Spinal cord (tissue), 10 donors: ENCODE data around the gene PAAF1. TPM values are rescaled to one million over a fixed set of nuclear protein-coding genes. Genes with fewer than 3 reads are reported as not detected.

ENCODE experiments used
- DNase-seq, 6 donors: peaks; one replicate each; pipeline versions ENCODE4 v3.0.0 to v3.0.0-alpha.2; 2013 to 2015; ENCODE audit warnings: low spot score in 6 of 6, low read depth in 4 of 6
- H3K27ac ChIP-seq: one replicate; pipeline ENCODE4 v1.5.1; 2013; ENCODE audit warnings: low read depth, low read length, control low read depth
- H3K27me3 ChIP-seq: one replicate; pipeline ENCODE4 v1.6.1; 2013; ENCODE audit warnings: low read length; ENCODE audit not compliant: control insufficient read depth, insufficient read depth
- H3K36me3 ChIP-seq: one replicate; pipeline ENCODE4 v1.6.1; 2013; ENCODE audit warnings: low read length; ENCODE audit not compliant: control insufficient read depth, insufficient read depth
- H3K4me1 ChIP-seq: one replicate; pipeline ENCODE4 v1.6.1; 2013; ENCODE audit warnings: low read length; ENCODE audit not compliant: control insufficient read depth, insufficient read depth
- H3K4me3 ChIP-seq: one replicate; pipeline ENCODE4 v1.5.1; 2013; ENCODE audit warnings: low read depth, low read length, control low read depth
- H3K9me3 ChIP-seq: one replicate; pipeline ENCODE4 v1.6.1; 2013; ENCODE audit warnings: low read length; ENCODE audit not compliant: control insufficient read depth, insufficient read depth
- WGBS: methylation state at CpG from one replicate; pipeline ENCODE4 v1.1.5; 2013; ENCODE audit warnings: missing lambda C conversion rate; ENCODE audit not compliant: insufficient coverage; 5-methylcytosine and 5-hydroxymethylcytosine counted together
- polyA plus RNA-seq, 2 donors: library from polyadenylated mRNA; unstranded; fragments of 120-200 nt; gene quantifications; one replicate each; pipeline ENCODE4 v1.2.1, GENCODE V29; 2013; ENCODE audit not compliant: insufficient read length in 2 of 2
- total RNA-seq, 2 donors: library from RNA; depleted of rRNA in 1 of 2; stranded (reverse); fragments of 120-200 nt in 1 of 2; fragments of >200 nt in 1 of 2; gene quantifications; one replicate each; pipeline versions ENCODE4 v1.2.3 to v1.2.4, GENCODE V29; 2013 to 2014
- donor health status: healthy.

Gene PAAF1
- total and polyA plus RNA-seq, 4 donors = 24.2 to 67.7 (median 40.4) TPM

GRCh38 chr11:73974604-73975478, 98.0 kb downstream of the PAAF1 start:
- H3K27me3 ChIP-seq = no peaks in the 10 kb centered on the region
- H3K36me3 ChIP-seq = peaks cover 36% of the 10 kb centered on the region
- no peaks in the 10 kb centered on the region for H3K9me3 ChIP-seq
- no peaks in the 10 kb centered on the region for H3K4me1 ChIP-seq
- 93% methylated on average over 9 of the region's 13 CpGs for WGBS
- DNase-seq = no peak
- no peak overlapping the region for H3K4me3 ChIP-seq
- H3K27ac ChIP-seq = no peak overlapping the region

GRCh38 chr11:73975479-73975757, 98.6 kb downstream of the PAAF1 start:
- no peak for DNase-seq
- Histone ChIP-seq H3K9me3 (no peaks in the 10 kb centered on the region), H3K4me3 (no peak overlapping the region), H3K27me3 (no peaks in the 10 kb centered on the region), H3K27ac (no peak overlapping the region), H3K36me3 (peaks cover 36% of the 10 kb centered on the region), H3K4me1 (peaks cover 3% of the 10 kb centered on the region)
- 88% methylated on average over 6 of the region's 6 CpGs for WGBS

GRCh38 chr11:73976451-73977151, 99.8 kb downstream of the PAAF1 start:
- H3K27ac ChIP-seq = no peak overlapping the region
- peaks cover 8% of the 10 kb centered on the region for H3K4me1 ChIP-seq
- no peaks in the 10 kb centered on the region for H3K9me3 ChIP-seq
- WGBS = 97% methylated on average over 14 of the region's 14 CpGs
- no peaks in the 10 kb centered on the region for H3K27me3 ChIP-seq
- H3K4me3 ChIP-seq = no peak overlapping the region
- DNase-seq = no peak
- H3K36me3 ChIP-seq = peaks cover 36% of the 10 kb centered on the region

- peaks cover 36% of the 10 kb centered on the region for H3K36me3 ChIP-seq
- no peak overlapping the region for H3K4me3 ChIP-seq
- WGBS = 96% methylated on average over 16 of the region's 18 CpGs
- DNase-seq = no peak
- no peaks in the 10 kb centered on the region for H3K27me3 ChIP-seq
- no peak overlapping the region for H3K27ac ChIP-seq
- no peaks in the 10 kb centered on the region for H3K9me3 ChIP-seq
- H3K4me1 ChIP-seq = peaks cover 20% of the 10 kb centered on the region
These were observed 101.2 kb downstream of the PAAF1 start for GRCh38 chr11:73977856-73978519.

GRCh38 chr11:73978576-73979086, 101.8 kb downstream of the PAAF1 start:
- 94% methylated on average over 3 of the region's 3 CpGs for WGBS
- H3K27me3 ChIP-seq = no peaks in the 10 kb centered on the region
- H3K36me3 ChIP-seq = peaks cover 36% of the 10 kb centered on the region
- H3K9me3 ChIP-seq = no peaks in the 10 kb centered on the region
- peaks cover 27% of the 10 kb centered on the region for H3K4me1 ChIP-seq
- no peak overlapping the region for H3K27ac ChIP-seq
- DNase-seq = no peak
- H3K4me3 ChIP-seq = no peak overlapping the region

- no peak overlapping the region for H3K27ac ChIP-seq
- H3K36me3 ChIP-seq = peaks cover 28% of the 10 kb centered on the region
- H3K4me3 ChIP-seq = no peak overlapping the region
- 91% methylated on average over 4 of the region's 6 CpGs for WGBS
- no peaks in the 10 kb centered on the region for H3K9me3 ChIP-seq
- H3K4me1 ChIP-seq = peaks cover 32% of the 10 kb centered on the region
- DNase-seq = no peak
- H3K27me3 ChIP-seq = no peaks in the 10 kb centered on the region
These were observed 103.5 kb downstream of the PAAF1 start for GRCh38 chr11:73980001-73980961.

Other genes starting within 250 kb of the PAAF1 start
- 10 to 100 TPM; 52.4 to 58.6 TPM for gene PLEKHB1, start 230.4 kb upstream of the PAAF1 start, total RNA-seq
- 100 to 1,000 TPM; 128 to 137 TPM for gene PLEKHB1, start 230.4 kb upstream of the PAAF1 start, polyA plus RNA-seq
- gene RAB6A, start 115.9 kb upstream of the PAAF1 start, total RNA-seq = 100 to 1,000 TPM; 129 to 219 TPM
- gene RAB6A, start 115.9 kb upstream of the PAAF1 start, polyA plus RNA-seq = 100 to 1,000 TPM; 185 to 263 TPM
- gene MRPL48, start 89.1 kb upstream of the PAAF1 start, total RNA-seq = 10 to 100 TPM; 37.5 to 58.5 TPM
- 10 to 100 TPM; 39.4 to 41.5 TPM for gene MRPL48, start 89.1 kb upstream of the PAAF1 start, polyA plus RNA-seq
- 10 to 100 TPM; 28.1 to 71.5 TPM for gene COA4, start 153 bp upstream of the PAAF1 start, total RNA-seq
- gene COA4, start 153 bp upstream of the PAAF1 start, polyA plus RNA-seq = 10 to 100 TPM; 53.7 to 58.6 TPM
- gene DNAJB13, start 74.0 kb downstream of the PAAF1 start, total RNA-seq = 1 to 10 TPM in 1 of 2 donors, under 1 TPM in 1; 0.40 to 7.2 TPM
- gene DNAJB13, start 74.0 kb downstream of the PAAF1 start, polyA plus RNA-seq = 1 to 10 TPM; 4.2 to 5.1 TPM
- 10 to 100 TPM; 12.2 to 21.5 TPM for gene UCP2, start 105.8 kb downstream of the PAAF1 start, total RNA-seq
- 10 to 100 TPM; 52.3 to 62.0 TPM for gene UCP2, start 105.8 kb downstream of the PAAF1 start, polyA plus RNA-seq
- gene UCP3, start 132.1 kb downstream of the PAAF1 start, total RNA-seq = 1 to 10 TPM in 1 of 2 donors, under 1 TPM in 1; 0.89 to 2.5 TPM
- 1 to 10 TPM; 3.0 to 5.5 TPM for gene UCP3, start 132.1 kb downstream of the PAAF1 start, polyA plus RNA-seq